ENCODE data around the gene TUBGCP6.

The TUBGCP6 gene

DNA sequence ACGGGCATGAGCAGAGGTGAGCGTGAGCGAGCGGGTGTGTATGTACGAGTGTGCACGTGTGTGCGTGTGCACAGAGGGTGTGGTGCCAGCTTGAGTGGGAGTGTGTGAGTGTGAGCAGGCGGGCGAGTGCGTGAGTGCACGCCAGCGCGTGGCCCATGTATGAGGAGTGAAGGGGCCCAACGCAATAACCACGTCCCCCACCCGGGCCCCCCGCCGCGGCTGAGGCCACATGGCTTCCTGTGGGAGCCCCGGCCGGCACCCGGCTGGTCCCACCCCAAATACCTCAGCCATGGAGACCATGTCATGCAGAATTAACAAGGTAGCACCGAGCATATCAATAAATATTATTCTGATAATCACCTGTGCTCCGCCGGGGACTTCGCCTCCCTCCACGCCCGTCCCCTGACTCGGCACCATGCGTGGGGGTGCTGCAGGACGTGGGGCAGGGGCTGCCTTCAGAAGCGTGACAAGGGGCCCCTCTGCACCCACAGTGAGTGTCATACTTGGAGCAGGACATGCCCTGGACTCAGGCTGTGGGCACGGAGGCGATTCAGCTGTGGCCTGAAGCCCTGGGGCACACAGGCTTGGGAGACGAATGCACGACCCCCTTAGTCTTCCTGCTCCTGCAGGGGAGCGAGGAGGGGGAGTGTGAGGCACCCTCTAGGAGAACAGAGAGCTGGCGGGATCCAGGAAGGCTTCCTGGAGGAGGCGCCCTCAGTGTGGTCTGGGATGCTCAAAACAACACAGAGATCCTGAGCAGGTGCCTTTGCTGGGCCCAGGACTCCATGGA, 64.7 kb downstream of the TUBGCP6 start:
- peaks cover 3% of the 10 kb centered on the region; the same call in 1 of the 2 replicates for H3K27me3 ChIP-seq (ENCODE audit: control insufficient read depth, insufficient read depth, low read length)
- no peaks in the 10 kb centered on the region for H3K9me3 ChIP-seq (ENCODE audit: control insufficient read depth, insufficient read depth, low read length)
- H3K36me3 ChIP-seq (ENCODE audit: control insufficient read depth, insufficient read depth, low read length) = 0 out of 2 replicates have a peak, but pooled peaks cover 4% of the 10 kb centered on the region
- peaks cover 9% of the 10 kb centered on the region; the same call in 1 of the 2 replicates for H3K4me1 ChIP-seq (ENCODE audit: control insufficient read depth, insufficient read depth, low read length)
- H3K27ac ChIP-seq (ENCODE audit: low read depth, low read length) = no peak overlapping the region
- no peak overlapping the region for H3K4me3 ChIP-seq (ENCODE audit: low read depth, low read length)
- H3K9ac ChIP-seq (ENCODE audit: low read depth, low read length) = no peak overlapping the region

DNA sequence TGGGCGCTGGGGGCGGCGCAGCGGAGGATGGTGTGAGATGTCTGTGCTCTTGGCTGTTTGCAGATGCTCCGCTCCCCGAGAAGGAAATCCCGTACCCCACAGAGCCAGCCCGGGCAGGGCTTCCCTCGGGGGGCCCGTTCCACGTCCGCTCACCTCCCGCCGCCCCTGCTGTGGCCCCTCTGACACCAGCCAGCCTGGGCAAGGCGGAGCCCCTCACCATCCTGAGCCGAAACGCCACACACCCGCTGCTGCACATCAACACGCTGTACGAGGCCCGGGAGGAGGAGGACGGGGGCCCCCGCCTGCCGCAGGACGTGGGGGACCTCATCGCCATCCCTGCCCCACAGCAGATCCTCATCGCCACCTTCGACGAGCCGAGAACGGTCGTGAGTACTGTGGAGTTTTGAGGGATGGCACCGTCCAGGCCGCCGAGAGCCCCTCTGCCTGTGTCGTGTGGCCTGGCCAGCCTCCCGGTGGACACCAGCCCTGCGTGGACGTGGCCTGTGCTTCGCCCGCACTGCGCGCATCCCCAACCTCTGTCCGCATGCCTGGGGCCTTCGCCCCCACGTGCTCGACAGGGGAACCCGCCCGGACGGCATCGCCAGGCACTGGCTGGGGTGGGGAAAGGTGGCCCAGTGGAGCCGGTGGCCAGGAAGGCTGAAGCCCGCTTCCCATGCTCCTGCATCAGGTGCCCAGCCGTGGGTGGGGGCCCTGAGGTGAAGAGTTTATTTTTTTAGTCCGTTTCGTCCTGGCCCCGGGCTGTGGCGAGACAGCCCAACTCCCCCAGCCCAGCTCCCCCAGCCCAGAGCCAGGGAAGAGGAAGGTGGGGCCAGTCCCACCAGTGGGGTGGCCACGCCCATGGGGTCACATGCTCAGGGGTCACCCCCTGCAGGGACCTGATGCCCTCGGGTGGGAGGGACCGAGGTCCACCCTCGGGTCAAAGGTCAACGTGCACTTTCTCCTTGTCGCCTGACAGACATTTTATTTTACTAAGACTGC, 65.7 kb downstream of the TUBGCP6 start:
- H3K4me1 ChIP-seq (ENCODE audit: control insufficient read depth, insufficient read depth, low read length) = peaks cover 4% of the 10 kb centered on the region; the same call in 1 of the 2 replicates
- no peaks in the 10 kb centered on the region; the same call in 1 of the 2 replicates for H3K27me3 ChIP-seq (ENCODE audit: control insufficient read depth, insufficient read depth, low read length)
- H3K27ac ChIP-seq (ENCODE audit: low read depth, low read length) = no peak overlapping the region
- 0 out of 2 replicates have a peak, but pooled peaks cover 4% of the 10 kb centered on the region for H3K36me3 ChIP-seq (ENCODE audit: control insufficient read depth, insufficient read depth, low read length)
- H3K9ac ChIP-seq (ENCODE audit: low read depth, low read length) = no peak overlapping the region
- H3K4me3 ChIP-seq (ENCODE audit: low read depth, low read length) = no peak overlapping the region
- no peaks in the 10 kb centered on the region for H3K9me3 ChIP-seq (ENCODE audit: control insufficient read depth, insufficient read depth, low read length)

DNA sequence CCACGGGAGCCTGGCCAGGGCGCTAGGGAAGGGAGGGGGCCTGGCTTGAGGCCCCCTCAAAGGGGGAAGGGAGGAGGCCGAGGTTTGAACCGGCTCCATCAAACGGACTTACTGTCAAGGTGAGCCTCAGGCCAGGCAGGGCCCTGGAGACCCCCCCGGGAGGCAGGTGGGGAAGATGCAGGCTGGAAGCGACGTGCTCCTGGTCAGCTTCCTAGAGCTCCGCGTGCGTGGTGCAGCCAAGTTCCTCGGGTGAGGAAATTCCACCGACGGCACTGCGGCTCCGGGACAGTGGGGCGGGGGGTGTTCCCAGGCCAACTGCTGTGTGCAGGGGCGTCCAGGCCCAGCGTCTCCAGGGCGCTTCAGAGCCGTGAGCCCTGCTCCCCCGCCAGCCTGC, 66.4 kb downstream of the TUBGCP6 start:
- 0 out of 2 replicates have a peak, but pooled peaks cover 4% of the 10 kb centered on the region for H3K36me3 ChIP-seq (ENCODE audit: control insufficient read depth, insufficient read depth, low read length)
- H3K4me1 ChIP-seq (ENCODE audit: control insufficient read depth, insufficient read depth, low read length) = no peaks in the 10 kb centered on the region
- H3K4me3 ChIP-seq (ENCODE audit: low read depth, low read length) = no peak overlapping the region
- H3K27ac ChIP-seq (ENCODE audit: low read depth, low read length) = no peak overlapping the region
- no peaks in the 10 kb centered on the region for H3K9me3 ChIP-seq (ENCODE audit: control insufficient read depth, insufficient read depth, low read length)
- H3K9ac ChIP-seq (ENCODE audit: low read depth, low read length) = no peak overlapping the region
- no peaks in the 10 kb centered on the region for H3K27me3 ChIP-seq (ENCODE audit: control insufficient read depth, insufficient read depth, low read length)

GRCh38 chr22:50177537-50178470, 67.0 kb downstream of the TUBGCP6 start:
- Histone ChIP-seq H3K9ac (ENCODE audit: low read depth, low read length) (no peak overlapping the region), H3K36me3 (ENCODE audit: control insufficient read depth, insufficient read depth, low read length) (0 out of 2 replicates have a peak, but pooled peaks cover 4% of the 10 kb centered on the region), H3K4me3 (ENCODE audit: low read depth, low read length) (no peak overlapping the region), H3K27ac (ENCODE audit: low read depth, low read length) (no peak overlapping the region), H3K9me3 (ENCODE audit: control insufficient read depth, insufficient read depth, low read length) (no peaks in the 10 kb centered on the region), H3K4me1 (ENCODE audit: control insufficient read depth, insufficient read depth, low read length) (no peaks in the 10 kb centered on the region), H3K27me3 (ENCODE audit: control insufficient read depth, insufficient read depth, low read length) (no peaks in the 10 kb centered on the region)

GRCh38 chr22:50176850-50177536, 67.8 kb downstream of the TUBGCP6 start:
- no peak overlapping the region for H3K4me3 ChIP-seq (ENCODE audit: low read depth, low read length)
- no peak overlapping the region for H3K27ac ChIP-seq (ENCODE audit: low read depth, low read length)
- 0 out of 2 replicates have a peak, but pooled peaks cover 4% of the 10 kb centered on the region for H3K36me3 ChIP-seq (ENCODE audit: control insufficient read depth, insufficient read depth, low read length)
- H3K9ac ChIP-seq (ENCODE audit: low read depth, low read length) = no peak overlapping the region
- H3K4me1 ChIP-seq (ENCODE audit: control insufficient read depth, insufficient read depth, low read length) = no peaks in the 10 kb centered on the region
- no peaks in the 10 kb centered on the region for H3K9me3 ChIP-seq (ENCODE audit: control insufficient read depth, insufficient read depth, low read length)
- H3K27me3 ChIP-seq (ENCODE audit: control insufficient read depth, insufficient read depth, low read length) = no peaks in the 10 kb centered on the region

- Histone ChIP-seq H3K27ac (ENCODE audit: low read depth, low read length) (no peak overlapping the region), H3K9ac (ENCODE audit: low read depth, low read length) (no peak overlapping the region), H3K4me3 (ENCODE audit: low read depth, low read length) (no peak overlapping the region), H3K9me3 (ENCODE audit: control insufficient read depth, insufficient read depth, low read length) (no peaks in the 10 kb centered on the region), H3K4me1 (ENCODE audit: control insufficient read depth, insufficient read depth, low read length) (no peaks in the 10 kb centered on the region), H3K27me3 (ENCODE audit: control insufficient read depth, insufficient read depth, low read length) (peaks cover 4% of the 10 kb centered on the region; the same call in 1 of the 2 replicates), H3K36me3 (ENCODE audit: control insufficient read depth, insufficient read depth, low read length) (0 out of 2 replicates have a peak, but pooled peaks cover 4% of the 10 kb centered on the region)
Measured at GRCh38 chr22:50175921-50176849, 68.6 kb downstream of the TUBGCP6 start.

DNA sequence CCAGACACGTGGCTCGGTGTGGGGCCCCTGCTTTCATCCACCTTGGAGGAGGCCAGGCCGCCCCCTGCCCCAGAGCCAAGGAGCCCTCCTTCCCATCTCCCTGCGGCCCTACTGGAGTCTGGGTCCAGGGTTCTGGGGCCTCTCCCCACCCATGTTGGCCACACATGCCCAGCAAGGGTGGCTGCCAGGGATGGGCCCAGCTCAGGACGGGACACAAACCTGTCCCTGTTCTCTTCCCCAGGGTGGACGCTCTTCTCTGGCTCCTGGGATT, 69.7 kb downstream of the TUBGCP6 start:
- Histone ChIP-seq H3K9ac (ENCODE audit: low read depth, low read length) (no peak overlapping the region), H3K27me3 (ENCODE audit: control insufficient read depth, insufficient read depth, low read length) (peaks cover 10% of the 10 kb centered on the region; the same call in 1 of the 2 replicates), H3K4me1 (ENCODE audit: control insufficient read depth, insufficient read depth, low read length) (no peaks in the 10 kb centered on the region), H3K27ac (ENCODE audit: low read depth, low read length) (no peak overlapping the region), H3K36me3 (ENCODE audit: control insufficient read depth, insufficient read depth, low read length) (0 out of 2 replicates have a peak, but pooled peaks cover 4% of the 10 kb centered on the region), H3K9me3 (ENCODE audit: control insufficient read depth, insufficient read depth, low read length) (no peaks in the 10 kb centered on the region), H3K4me3 (ENCODE audit: low read depth, low read length) (no peak overlapping the region)

DNA sequence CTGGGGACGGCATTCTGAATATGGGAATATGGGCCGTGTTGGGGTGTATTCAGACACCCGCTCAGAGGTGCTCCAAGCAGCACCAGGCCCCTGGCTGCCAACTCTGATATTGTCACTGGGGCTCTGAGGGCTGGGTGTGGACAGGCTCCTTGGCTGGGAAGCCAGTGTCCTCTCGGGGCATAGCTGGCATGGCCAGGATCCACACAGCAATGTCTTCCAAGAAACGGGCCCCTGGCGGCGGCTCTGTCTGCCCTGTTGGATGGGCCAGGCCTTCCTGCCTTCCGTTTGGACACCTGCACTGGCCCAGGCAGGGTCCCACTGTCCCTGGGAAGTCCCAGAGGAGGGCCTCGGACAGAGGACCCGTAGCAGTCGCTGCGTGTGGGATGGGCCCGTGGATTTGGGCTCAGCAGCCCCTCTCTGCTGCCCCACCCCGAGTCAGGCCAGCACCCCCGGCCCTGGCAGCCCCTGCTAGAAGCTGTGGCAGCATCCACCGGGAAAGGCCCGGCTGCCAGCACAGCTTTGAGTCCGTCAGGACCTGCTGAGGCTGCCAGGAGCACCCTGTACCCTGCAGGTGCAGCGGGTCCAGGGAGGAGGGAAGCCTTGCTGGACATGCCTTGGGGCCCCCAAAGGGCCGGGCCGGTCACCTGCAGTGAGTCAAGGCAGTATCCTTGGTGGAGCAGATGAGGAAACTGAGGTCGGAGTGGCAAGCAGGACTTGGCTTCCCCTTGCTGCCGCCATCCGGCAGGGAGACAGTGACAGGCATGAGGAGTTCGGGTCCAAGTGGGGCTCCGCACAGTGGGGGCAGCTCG, 70.2 kb downstream of the TUBGCP6 start:
- 0 out of 2 replicates have a peak, but pooled peaks cover 4% of the 10 kb centered on the region for H3K36me3 ChIP-seq (ENCODE audit: control insufficient read depth, insufficient read depth, low read length)
- no peak overlapping the region for H3K9ac ChIP-seq (ENCODE audit: low read depth, low read length)
- H3K4me1 ChIP-seq (ENCODE audit: control insufficient read depth, insufficient read depth, low read length) = no peaks in the 10 kb centered on the region
- H3K9me3 ChIP-seq (ENCODE audit: control insufficient read depth, insufficient read depth, low read length) = no peaks in the 10 kb centered on the region
- H3K27ac ChIP-seq (ENCODE audit: low read depth, low read length) = no peak overlapping the region
- peaks cover 10% of the 10 kb centered on the region; the same call in 1 of the 2 replicates for H3K27me3 ChIP-seq (ENCODE audit: control insufficient read depth, insufficient read depth, low read length)
- H3K4me3 ChIP-seq (ENCODE audit: low read depth, low read length) = no peak overlapping the region

DNA sequence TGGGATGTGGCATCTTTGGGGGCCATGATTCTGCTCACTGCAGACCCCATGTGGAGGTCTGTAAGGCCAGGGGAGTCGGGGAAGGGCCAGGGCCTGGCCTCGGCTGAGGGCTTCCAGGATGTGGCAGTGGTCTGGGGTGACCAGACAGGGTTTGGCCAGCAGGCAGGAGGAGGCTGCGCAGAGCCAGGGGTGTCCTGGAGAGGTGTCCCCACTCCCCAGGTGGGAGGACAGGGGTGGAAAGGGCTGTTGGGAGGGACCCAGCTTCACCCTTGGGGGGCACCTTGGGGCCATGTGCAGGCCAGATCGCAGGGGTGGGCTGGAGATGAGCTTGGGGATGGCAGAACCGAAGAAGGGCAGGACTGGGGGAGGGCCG, 70.9 kb downstream of the TUBGCP6 start:
- Histone ChIP-seq H3K4me3 (ENCODE audit: low read depth, low read length) (no peak overlapping the region), H3K4me1 (ENCODE audit: control insufficient read depth, insufficient read depth, low read length) (no peaks in the 10 kb centered on the region), H3K9ac (ENCODE audit: low read depth, low read length) (no peak overlapping the region), H3K27me3 (ENCODE audit: control insufficient read depth, insufficient read depth, low read length) (peaks cover 15% of the 10 kb centered on the region), H3K9me3 (ENCODE audit: control insufficient read depth, insufficient read depth, low read length) (no peaks in the 10 kb centered on the region), H3K36me3 (ENCODE audit: control insufficient read depth, insufficient read depth, low read length) (no peaks in the 10 kb centered on the region), H3K27ac (ENCODE audit: low read depth, low read length) (no peak overlapping the region)
